Iris pigment epithelial cell (primary cell): ENCODE measurements around the gene CXXC5.

ENCODE experiments used
- DNase-seq: peaks from one replicate; pipeline ENCODE4 v3.0.0-alpha.2; 2011; ENCODE audit warnings: low read depth

The CXXC5 gene

GRCh38 chr5:139681112-139681458, 32.9 kb downstream of the CXXC5 start:
- DNase-seq, result no peak

GRCh38 chr5:139681466-139681865, 33.3 kb downstream of the CXXC5 start:
- no peak for DNase-seq

- DNase-seq, result no peak
These were observed 34.1 kb downstream of the CXXC5 start for GRCh38 chr5:139682016-139682975.

- DNase-seq, result no peak
These were observed 35.4 kb downstream of the CXXC5 start for GRCh38 chr5:139683295-139684271.

GRCh38 chr5:139684350-139684880, 36.3 kb downstream of the CXXC5 start:
- DNase-seq, result no peak

GRCh38 chr5:139684881-139685749, 37.0 kb downstream of the CXXC5 start:
- DNase-seq, result no peak

GRCh38 chr5:139685886-139686285, 37.7 kb downstream of the CXXC5 start:
- no peak for DNase-seq

- DNase-seq, result no peak
These were observed 38.2 kb downstream of the CXXC5 start for GRCh38 chr5:139686356-139686705.

GRCh38 chr5:139686706-139687441, 38.7 kb downstream of the CXXC5 start:
- DNase-seq, result no peak

GRCh38 chr5:139687656-139688055, 39.5 kb downstream of the CXXC5 start:
- DNase-seq, result no peak

- no peak for DNase-seq
These were observed 40.0 kb downstream of the CXXC5 start for GRCh38 chr5:139688088-139688702.

- no peak for DNase-seq
These were observed 40.7 kb downstream of the CXXC5 start for GRCh38 chr5:139688751-139689372.

GRCh38 chr5:139689631-139690063, 41.5 kb downstream of the CXXC5 start:
- no peak for DNase-seq

- DNase-seq, result peak; percentile 65
These were observed 42.1 kb downstream of the CXXC5 start for GRCh38 chr5:139690064-139690802.

- no peak for DNase-seq
These were observed 42.9 kb downstream of the CXXC5 start for GRCh38 chr5:139690803-139691629.

GRCh38 chr5:139692148-139692547, 44.0 kb downstream of the CXXC5 start:
- no peak for DNase-seq

- no peak for DNase-seq
These were observed 44.6 kb downstream of the CXXC5 start for GRCh38 chr5:139692679-139693308.
